GM12878 (cell line): Measurements from ENCODE around the gene RARB. TPM values are rescaled to one million over a fixed set of nuclear protein-coding genes. Genes with fewer than 3 reads are reported as not detected.

Experiments
- ATAC-seq: fragments of 200-7000 bp; cut with Tn5 transposase; 3 replicates; pipeline ENCODE4 v1.9.1; 2020; ENCODE audit warnings: mild to moderate bottlenecking, moderate library complexity
- BruUV-seq: library from RNA; stranded (reverse); fragments of 400-500 nt; replicated peaks from 2 replicates; lab custom pipeline; 2021; lab: Mats Ljungman, UMichigan
- CTCF ChIA-PET: fragments of 300-600 bp; sonication (Branson Sonifier 250); formaldehyde crosslinking; extraction: SDS; loops from one replicate; lab custom pipeline; 2021; ENCODE audit warnings: inconsistent platforms; lab: Yijun Ruan, JAX
- POLR2A ChIA-PET: fragments of 350-600 bp; formaldehyde crosslinking; extraction: SDS; loops from one replicate; lab custom pipeline; 2021; ENCODE audit warnings: inconsistent platforms; lab: Charles Lee
- RAD21 ChIA-PET: fragments of 300-600 bp; sonication (Branson Sonifier 250); formaldehyde crosslinking; loops from one replicate; lab custom pipeline; 2023; ENCODE audit warnings: antibody characterized with exemption; ENCODE audit not compliant: unreplicated experiment; lab: Charles Lee
- SMC1A ChIA-PET: fragments of 300-600 bp; sonication (Branson Sonifier 250); formaldehyde crosslinking; loops from one replicate; lab custom pipeline; 2023; ENCODE audit not compliant: unreplicated experiment, uncharacterized antibody; lab: Charles Lee
- DNase-seq: peaks from one replicate; pipeline ENCODE4 v3.0.0-alpha.2; 2011; ENCODE audit warnings: low read depth, low spot score
- FAIRE-seq: peaks from 3 replicates; lab custom pipeline; 2011; peaks lifted over from hg19 to GRCh38; lab: Jason Lieb, UNC
- H2AFZ ChIP-seq: 2 replicates; pipeline ENCODE4 v1.6.0; 2011; ENCODE audit warnings: low read depth, low read length, control low read depth; ENCODE audit not compliant: control insufficient read depth
- H3K27ac ChIP-seq: 2 replicates; pipeline ENCODE4 v1.5.1; 2011; ENCODE audit warnings: control low read depth; ENCODE audit not compliant: control insufficient read depth, insufficient read depth
- H3K27me3 ChIP-seq, 2 experiments: replicated peaks in 1 of 2; 2 replicates each; pipeline versions ENCODE4 v1.6.0 to v1.6.1; 2011; ENCODE audit warnings: low read length in 1 of 2; ENCODE audit not compliant: control insufficient read depth in 2 of 2, insufficient read depth in 2 of 2
- H3K36me3 ChIP-seq, 2 experiments: 2 replicates each; pipeline ENCODE4 v1.5.1; 2011; ENCODE audit warnings: low read length in 1 of 2; ENCODE audit not compliant: control insufficient read depth in 2 of 2, insufficient read depth in 2 of 2
- H3K4me1 ChIP-seq: 2 replicates; pipeline ENCODE4 v1.6.1; 2011; ENCODE audit warnings: mild to moderate bottlenecking, low read length, moderate library complexity, mixed read lengths; ENCODE audit not compliant: control insufficient read depth, insufficient read depth
- H3K4me2 ChIP-seq: 2 replicates; pipeline ENCODE4 v1.6.0; 2011; ENCODE audit warnings: control low read depth; ENCODE audit not compliant: control insufficient read depth, insufficient read depth
- H3K4me3 ChIP-seq: fragments of 200-600 bp; sonication (generic); 2 replicates; pipeline ENCODE4 v1.5.1; 2016
- H3K79me2 ChIP-seq: 2 replicates; pipeline ENCODE4 v1.6.0; 2011; ENCODE audit warnings: low read length; ENCODE audit not compliant: control insufficient read depth, insufficient read depth
- H3K9ac ChIP-seq: 2 replicates; pipeline ENCODE4 v1.8.0; 2011; ENCODE audit warnings: low read length, control low read depth, mixed read lengths; ENCODE audit not compliant: control insufficient read depth, insufficient read depth
- H3K9me3 ChIP-seq: replicated peaks from 3 replicates; pipeline ENCODE4 v1.5.1; 2011; ENCODE audit warnings: mild to moderate bottlenecking, low read length; ENCODE audit not compliant: control insufficient read depth, insufficient read depth
- H4K20me1 ChIP-seq: 2 replicates; pipeline ENCODE4 v1.6.0; 2011; ENCODE audit not compliant: control insufficient read depth, insufficient read depth
- CREB1 ChIP-seq: IDR thresholded peaks from 2 replicates; pipeline ENCODE4 v1.6.1; 2012; ENCODE audit warnings: low read depth, mild to moderate bottlenecking, inconsistent platforms
- CREM ChIP-seq: IDR thresholded peaks from 2 replicates; pipeline ENCODE4 v1.6.1; 2014; ENCODE audit warnings: antibody characterized with exemption, low read depth
- CTCF ChIP-seq, 3 experiments: IDR thresholded peaks in 2 of 3; conservative IDR thresholded peaks in 1 of 3; 2 replicates each; pipeline ENCODE4 v1.5.1; 2011; ENCODE audit warnings: low read depth in 3 of 3, low read length in 3 of 3, mild to moderate bottlenecking in 3 of 3, control low read depth in 2 of 3, moderate library complexity in 2 of 3, inconsistent platforms in 1 of 3, mixed read lengths in 1 of 3; ENCODE audit not compliant: control insufficient read depth in 2 of 3, insufficient read depth in 1 of 3; ENCODE audit errors: extremely low read depth in 1 of 3
- E4F1 ChIP-seq: fragments of 450-650 bp; IDR thresholded peaks from 2 replicates; pipeline ENCODE4 v1.6.1; 2018; ENCODE audit warnings: borderline replicate concordance, mild to moderate bottlenecking; ENCODE audit not compliant: partially characterized antibody
- KDM1A ChIP-seq: fragments of 200-600 bp; sonication (generic); IDR thresholded peaks from 2 replicates; pipeline ENCODE4 v1.6.1; 2016; ENCODE audit warnings: borderline replicate concordance
- LARP7 ChIP-seq: fragments of 450-650 bp; IDR thresholded peaks from 2 replicates; pipeline ENCODE4 v1.6.1; 2017; ENCODE audit warnings: mild to moderate bottlenecking
- PRDM15 ChIP-seq: fragments of 450-650 bp; formaldehyde crosslinking; IDR thresholded peaks from 2 replicates; pipeline ENCODE4 v1.4.0; 2020; ENCODE audit warnings: mild to moderate bottlenecking, moderate library complexity
- SIX5 ChIP-seq: IDR thresholded peaks from 2 replicates; pipeline ENCODE4 v1.6.1; 2011; ENCODE audit warnings: mild to moderate bottlenecking, low read depth, low read length, moderate library complexity; ENCODE audit not compliant: severe bottlenecking
- USF2 ChIP-seq: IDR thresholded peaks from 2 replicates; pipeline ENCODE4 v1.6.1; 2011; ENCODE audit warnings: low read depth, low read length, improper control_type of control experiment, borderline replicate concordance
- YBX1 ChIP-seq: fragments of 450-650 bp; IDR thresholded peaks from 2 replicates; pipeline ENCODE4 v1.6.1; 2016; ENCODE audit warnings: antibody characterized with exemption
- ZNF687 ChIP-seq: fragments of 450-650 bp; IDR thresholded peaks from 2 replicates; pipeline ENCODE4 v1.6.1; 2017; ENCODE audit warnings: mild to moderate bottlenecking, moderate library complexity
- WGBS: methylation state at CpG from one replicate; pipeline ENCODE4 v1.1.6; 2016; ENCODE audit warnings: low lambda C conversion rate; ENCODE audit not compliant: insufficient replicate concordance, insufficient coverage; ENCODE audit errors: missing lambda C conversion rate; 5-methylcytosine and 5-hydroxymethylcytosine counted together
- in situ Hi-C: fragments of 300-500 bp; cut with MboI; formaldehyde crosslinking; loops from 9 replicates; pipeline ENCODE4 v1.14.3; 2018; ENCODE audit warnings: mixed read lengths
- intact Hi-C: fragments of 100-400 bp; cut with micrococcal nuclease; formaldehyde crosslinking; loops from one replicate; pipeline ENCODE4 v1.14.2; 2022; ENCODE audit not compliant: unreplicated experiment
- polyA plus RNA-seq, 11 experiments: library from polyadenylated mRNA; depleted of rRNA in 4 of 11; unstranded in 6 of 11; stranded (reverse) in 5 of 11; fragments of >200 nt; fragmentation: Nextera tagmentation in 4 of 11; fragmentation: Illumina TruSeq in 1 of 11; extraction: Ambion mirVana in 4 of 11; extraction: Trizol in 1 of 11; gene quantifications; 1 replicate in 1 of 11; 2 replicates in 10 of 11; pipeline versions ENCODE4 v1.2.1 to v1.2.3, GENCODE V29; 2011 to 2016; ENCODE audit warnings: inconsistent platforms in 2 of 11, missing spikeins in 2 of 11, low read depth in 1 of 11
- total RNA-seq, 4 experiments: library from RNA; depleted of rRNA in 3 of 4; stranded (reverse); fragments of >200 nt in 3 of 4; fragmentation: Illumina TruSeq in 1 of 4; extraction: Trizol in 1 of 4; gene quantifications; 2 replicates each; pipeline versions ENCODE4 v1.2.1 to v1.2.3, GENCODE V29; 2013 to 2021

The RARB gene
- total and polyA plus RNA-seq, 10 of the 15 experiments (the other 5 are each of a cell fraction or from before 2014, with no cell fraction given), result 0.05 to 0.06 TPM; not detected in 8

- no peak overlapping the region for H3K27ac ChIP-seq
- POLR2A ChIA-PET, result no interaction called here
- CTCF ChIA-PET, result interaction anchor here (1.0 kb wide), 1 partner anchor 47 kb away, joined by 3 read pairs; no protein-coding TSS in a partner anchor
- H3K4me1 ChIP-seq, result no peaks in the 10 kb centered on the region
- H3K9ac ChIP-seq, result no peak overlapping the region
- no peak overlapping the region for H3K4me3 ChIP-seq
- in situ Hi-C loops, result no loop called here
- no peaks in the 10 kb centered on the region for H3K27me3 ChIP-seq
- WGBS, result 8% methylated on average over 2 of the region's 2 CpGs
- SMC1A ChIA-PET, result no interaction called here
- no TSS peak for BruUV-seq
- no peak for ATAC-seq
- H3K36me3 ChIP-seq, result no peaks in the 10 kb centered on the region
- no peak overlapping the region for H2AFZ ChIP-seq
- no peak for FAIRE-seq
- no peaks in the 10 kb centered on the region for H4K20me1 ChIP-seq
- no peak for DNase-seq
- no peak overlapping the region for H3K4me2 ChIP-seq
- no peaks in the 10 kb centered on the region for H3K9me3 ChIP-seq
- no peaks in the 10 kb centered on the region for H3K79me2 ChIP-seq
- intact Hi-C loops, result no loop called here
- RAD21 ChIA-PET, result no interaction called here
- TF ChIP-seq CREM (no peak), YBX1 (no peak), PRDM15 (CRISPR knock-in tag) (no peak), ZNF687 (no peak), KDM1A (no peak), USF2 (no peak), CREB1 (no peak), E4F1 (no peak), LARP7 (no peak), SIX5 (no peak), CTCF (IDR thresholded peaks at IDR 0.05 in 2 of 3, conservative IDR thresholded peaks at IDR 0.05 in 1 of 3; ENCODE audit: control insufficient read depth in 2 of 3, extremely low read depth in 1 of 3, insufficient read depth in 1 of 3, low read depth in 3 of 3, low read length in 3 of 3) (no peak)
Observed at GRCh38 chr3:25469558-25469957, 41.5 kb downstream of the RARB start.
